ENCODE data around the gene CALB2. TPM values are rescaled to one million over a fixed set of nuclear protein-coding genes. Genes with fewer than 3 reads are reported as not detected.

The CALB2 gene
- total RNA-seq, 1 experiment from 2014 or later: 5.5 TPM

- ChIA-PET POLR2A (no interaction called here), RAD21 (ENCODE audit: low non-redundant PET in 1 of 2, low total read pairs in 2 of 2, uncharacterized antibody in 2 of 2, unreplicated experiment in 2 of 2) (no interaction called here), CTCF (interaction anchor here (2.0 to 2.7 kb wide), 2 partner anchors 16 kb away, joined by 8 to 10 read pairs; no protein-coding TSS in a partner anchor)
- H3K9me2 ChIP-seq (ENCODE audit: insufficient read depth): no peaks in the 10 kb centered on the region
- no peak overlapping the region for H2AFZ ChIP-seq (ENCODE audit: low read depth, low read length, poor library complexity, severe bottlenecking)
- intact Hi-C loops (cut with micrococcal nuclease): no loop called here
- no peak overlapping the region for H3K9ac ChIP-seq (ENCODE audit: low read length)
- ATAC-seq (no peak), DNase-seq (ENCODE audit: low read depth, low spot score) (no peak)
- no peaks in the 10 kb centered on the region for H3K79me2 ChIP-seq (ENCODE audit: insufficient read depth, low read length)
- H3K4me2 ChIP-seq (ENCODE audit: low read length): no peak overlapping the region
- no peak overlapping the region for H3K27ac ChIP-seq (ENCODE audit: low read depth, low read length)
- H4K20me1 ChIP-seq (ENCODE audit: insufficient read depth): no peaks in the 10 kb centered on the region
- H3K4me1 ChIP-seq (ENCODE audit: control insufficient read depth in 1 of 2, insufficient read depth in 2 of 2, low read length in 2 of 2): no peaks in the 10 kb centered on the region
- H3K4me3 ChIP-seq (replicated peaks in 1 of 2; ENCODE audit: low read depth in 1 of 2, low read length in 2 of 2): no peak overlapping the region
- H3K9me3 ChIP-seq (ENCODE audit: control insufficient read depth in 1 of 2, insufficient read depth in 1 of 2, low read depth in 1 of 2, low read length in 2 of 2): no peaks in the 10 kb centered on the region
- H3K36me3 ChIP-seq (ENCODE audit: control insufficient read depth in 1 of 2, insufficient read depth in 2 of 2, low read length in 2 of 2): no peaks in the 10 kb centered on the region
- TF ChIP-seq, protein P1, sequence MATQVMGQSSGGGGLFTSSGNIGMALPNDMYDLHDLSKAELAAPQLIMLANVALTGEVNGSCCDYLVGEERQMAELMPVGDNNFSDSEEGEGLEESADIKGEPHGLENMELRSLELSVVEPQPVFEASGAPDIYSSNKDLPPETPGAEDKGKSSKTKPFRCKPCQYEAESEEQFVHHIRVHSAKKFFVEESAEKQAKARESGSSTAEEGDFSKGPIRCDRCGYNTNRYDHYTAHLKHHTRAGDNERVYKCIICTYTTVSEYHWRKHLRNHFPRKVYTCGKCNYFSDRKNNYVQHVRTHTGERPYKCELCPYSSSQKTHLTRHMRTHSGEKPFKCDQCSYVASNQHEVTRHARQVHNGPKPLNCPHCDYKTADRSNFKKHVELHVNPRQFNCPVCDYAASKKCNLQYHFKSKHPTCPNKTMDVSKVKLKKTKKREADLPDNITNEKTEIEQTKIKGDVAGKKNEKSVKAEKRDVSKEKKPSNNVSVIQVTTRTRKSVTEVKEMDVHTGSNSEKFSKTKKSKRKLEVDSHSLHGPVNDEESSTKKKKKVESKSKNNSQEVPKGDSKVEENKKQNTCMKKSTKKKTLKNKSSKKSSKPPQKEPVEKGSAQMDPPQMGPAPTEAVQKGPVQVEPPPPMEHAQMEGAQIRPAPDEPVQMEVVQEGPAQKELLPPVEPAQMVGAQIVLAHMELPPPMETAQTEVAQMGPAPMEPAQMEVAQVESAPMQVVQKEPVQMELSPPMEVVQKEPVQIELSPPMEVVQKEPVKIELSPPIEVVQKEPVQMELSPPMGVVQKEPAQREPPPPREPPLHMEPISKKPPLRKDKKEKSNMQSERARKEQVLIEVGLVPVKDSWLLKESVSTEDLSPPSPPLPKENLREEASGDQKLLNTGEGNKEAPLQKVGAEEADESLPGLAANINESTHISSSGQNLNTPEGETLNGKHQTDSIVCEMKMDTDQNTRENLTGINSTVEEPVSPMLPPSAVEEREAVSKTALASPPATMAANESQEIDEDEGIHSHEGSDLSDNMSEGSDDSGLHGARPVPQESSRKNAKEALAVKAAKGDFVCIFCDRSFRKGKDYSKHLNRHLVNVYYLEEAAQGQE (IDR thresholded peaks at IDR 0.05; ENCODE audit: low read depth): no peak
- TF ChIP-seq SRF (IDR thresholded peaks at IDR 0.05; ENCODE audit: low read depth) (no peak), CEBPB (IDR thresholded peaks at IDR 0.05; ENCODE audit: low read depth) (no peak), POLR2AphosphoS5 (IDR thresholded peaks at IDR 0.05; ENCODE audit: low read depth, low read length) (no peak), CTCF (IDR thresholded peaks at IDR 0.05 in 2 of 3, conservative IDR thresholded peaks at IDR 0.05 in 1 of 3; ENCODE audit: borderline replicate concordance in 1 of 3, insufficient read depth in 1 of 3, low read depth in 2 of 3, low read length in 2 of 3) (no peak), CBX3 (IDR thresholded peaks at IDR 0.05; ENCODE audit: low read depth) (no peak), POLR2A (IDR thresholded peaks at IDR 0.05; ENCODE audit: borderline replicate concordance, extremely low read depth, insufficient read depth, insufficient read length) (no peak), EZH2 (IDR thresholded peaks at IDR 0.05) (no peak), ELF1 (IDR thresholded peaks at IDR 0.05; ENCODE audit: borderline replicate concordance, low read depth) (no peak), RAD21 (IDR thresholded peaks at IDR 0.05; ENCODE audit: low read depth) (no peak), FOSL1 (IDR thresholded peaks at IDR 0.05; ENCODE audit: low read depth) (no peak), EGR1 (IDR thresholded peaks at IDR 0.05; ENCODE audit: low read depth) (no peak), YY1 (IDR thresholded peaks at IDR 0.05; ENCODE audit: extremely low read depth, insufficient replicate concordance, low read depth, low read length) (no peak), SP1 (IDR thresholded peaks at IDR 0.05; ENCODE audit: low read depth) (no peak), TCF7L2 (IDR thresholded peaks at IDR 0.05; ENCODE audit: borderline replicate concordance, extremely low read depth, insufficient read depth, insufficient read length) (no peak), JUND (IDR thresholded peaks at IDR 0.05) (no peak), SIN3A (IDR thresholded peaks at IDR 0.05; ENCODE audit: low read depth) (no peak)
- TF ChIP-seq, protein P2, sequence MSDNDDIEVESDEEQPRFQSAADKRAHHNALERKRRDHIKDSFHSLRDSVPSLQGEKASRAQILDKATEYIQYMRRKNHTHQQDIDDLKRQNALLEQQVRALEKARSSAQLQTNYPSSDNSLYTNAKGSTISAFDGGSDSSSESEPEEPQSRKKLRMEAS (IDR thresholded peaks at IDR 0.05): no peak
- TF ChIP-seq, protein P3, sequence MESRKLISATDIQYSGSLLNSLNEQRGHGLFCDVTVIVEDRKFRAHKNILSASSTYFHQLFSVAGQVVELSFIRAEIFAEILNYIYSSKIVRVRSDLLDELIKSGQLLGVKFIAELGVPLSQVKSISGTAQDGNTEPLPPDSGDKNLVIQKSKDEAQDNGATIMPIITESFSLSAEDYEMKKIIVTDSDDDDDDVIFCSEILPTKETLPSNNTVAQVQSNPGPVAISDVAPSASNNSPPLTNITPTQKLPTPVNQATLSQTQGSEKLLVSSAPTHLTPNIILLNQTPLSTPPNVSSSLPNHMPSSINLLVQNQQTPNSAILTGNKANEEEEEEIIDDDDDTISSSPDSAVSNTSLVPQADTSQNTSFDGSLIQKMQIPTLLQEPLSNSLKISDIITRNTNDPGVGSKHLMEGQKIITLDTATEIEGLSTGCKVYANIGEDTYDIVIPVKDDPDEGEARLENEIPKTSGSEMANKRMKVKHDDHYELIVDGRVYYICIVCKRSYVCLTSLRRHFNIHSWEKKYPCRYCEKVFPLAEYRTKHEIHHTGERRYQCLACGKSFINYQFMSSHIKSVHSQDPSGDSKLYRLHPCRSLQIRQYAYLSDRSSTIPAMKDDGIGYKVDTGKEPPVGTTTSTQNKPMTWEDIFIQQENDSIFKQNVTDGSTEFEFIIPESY (IDR thresholded peaks at IDR 0.05; ENCODE audit: extremely low read depth, insufficient replicate concordance, low read length): no peak
- BruUV-seq (replicated peaks): no TSS peak
- no peaks in the 10 kb centered on the region for H3K27me3 ChIP-seq (ENCODE audit: insufficient read depth, low read length)
These were observed 30.8 kb upstream of the CALB2 start for GRCh38 chr16:71327720-71328119.
